ENCODE results near the gene TMEM200A. TPM values are rescaled to one million over a fixed set of nuclear protein-coding genes. Genes with fewer than 3 reads are reported as not detected.

Gene TMEM200A
- total RNA-seq, 1 experiment from 2014 or later: 2.0 TPM

GRCh38 chr6:130482645-130483390 lies 117.0 kb downstream of the TMEM200A start:
- intact Hi-C loops (cut with micrococcal nuclease; ENCODE audit: unreplicated experiment): no loop called here
- POLR2A ChIA-PET (ENCODE audit: low non-redundant PET): no interaction called here
- no peaks in the 10 kb centered on the region for H3K4me1 ChIP-seq (ENCODE audit: insufficient read depth, low read length, poor library complexity, severe bottlenecking)
- no peaks in the 10 kb centered on the region for H3K9me3 ChIP-seq (ENCODE audit: low read depth, low read length, poor library complexity, severe bottlenecking)
- H3K4me3 ChIP-seq (ENCODE audit: low read depth, low read length, poor library complexity, severe bottlenecking): no peak overlapping the region
- H3K27me3 ChIP-seq (replicated peaks; ENCODE audit: insufficient read depth, low read depth, low read length, poor library complexity): no peaks in the 10 kb centered on the region
- H3K27ac ChIP-seq (ENCODE audit: low read depth, low read length, poor library complexity, severe bottlenecking): no peak overlapping the region
- no peaks in the 10 kb centered on the region for H3K36me3 ChIP-seq (ENCODE audit: insufficient read depth, low read length, poor library complexity, severe bottlenecking)
- BruUV-seq (replicated peaks): no TSS peak
- no peak for DNase-seq (ENCODE audit: low spot score)
- CTCF ChIA-PET: no interaction called here
- TF ChIP-seq, protein P1, sequence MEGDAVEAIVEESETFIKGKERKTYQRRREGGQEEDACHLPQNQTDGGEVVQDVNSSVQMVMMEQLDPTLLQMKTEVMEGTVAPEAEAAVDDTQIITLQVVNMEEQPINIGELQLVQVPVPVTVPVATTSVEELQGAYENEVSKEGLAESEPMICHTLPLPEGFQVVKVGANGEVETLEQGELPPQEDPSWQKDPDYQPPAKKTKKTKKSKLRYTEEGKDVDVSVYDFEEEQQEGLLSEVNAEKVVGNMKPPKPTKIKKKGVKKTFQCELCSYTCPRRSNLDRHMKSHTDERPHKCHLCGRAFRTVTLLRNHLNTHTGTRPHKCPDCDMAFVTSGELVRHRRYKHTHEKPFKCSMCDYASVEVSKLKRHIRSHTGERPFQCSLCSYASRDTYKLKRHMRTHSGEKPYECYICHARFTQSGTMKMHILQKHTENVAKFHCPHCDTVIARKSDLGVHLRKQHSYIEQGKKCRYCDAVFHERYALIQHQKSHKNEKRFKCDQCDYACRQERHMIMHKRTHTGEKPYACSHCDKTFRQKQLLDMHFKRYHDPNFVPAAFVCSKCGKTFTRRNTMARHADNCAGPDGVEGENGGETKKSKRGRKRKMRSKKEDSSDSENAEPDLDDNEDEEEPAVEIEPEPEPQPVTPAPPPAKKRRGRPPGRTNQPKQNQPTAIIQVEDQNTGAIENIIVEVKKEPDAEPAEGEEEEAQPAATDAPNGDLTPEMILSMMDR (conservative IDR thresholded peaks at IDR 0.05; ENCODE audit: low read depth, low read length): no peak
- TF ChIP-seq EZH2 (IDR thresholded peaks at IDR 0.05; ENCODE audit: borderline replicate concordance, low read depth, low read length, poor library complexity, severe bottlenecking): no peak

GRCh38 chr6:130485870-130486269 lies 120.1 kb downstream of the TMEM200A start:
- ChIA-PET CTCF (no interaction called here), POLR2A (ENCODE audit: low non-redundant PET) (no interaction called here)
- intact Hi-C loops (cut with micrococcal nuclease; ENCODE audit: unreplicated experiment): no loop called here

GRCh38 chr6:130486417-130486816 lies 120.6 kb downstream of the TMEM200A start:
- intact Hi-C loops (cut with micrococcal nuclease; ENCODE audit: unreplicated experiment): no loop called here
- no peak overlapping the region for H3K27ac ChIP-seq (ENCODE audit: low read depth, low read length, poor library complexity, severe bottlenecking)
- CTCF ChIA-PET: no interaction called here
- H3K27me3 ChIP-seq (replicated peaks; ENCODE audit: insufficient read depth, low read depth, low read length, poor library complexity): no peaks in the 10 kb centered on the region
- no TSS peak for BruUV-seq (replicated peaks)
- H3K4me3 ChIP-seq (ENCODE audit: low read depth, low read length, poor library complexity, severe bottlenecking): no peak overlapping the region
- POLR2A ChIA-PET (ENCODE audit: low non-redundant PET): no interaction called here
- DNase-seq (ENCODE audit: low spot score): no peak
- no peaks in the 10 kb centered on the region for H3K9me3 ChIP-seq (ENCODE audit: low read depth, low read length, poor library complexity, severe bottlenecking)
- no peaks in the 10 kb centered on the region for H3K4me1 ChIP-seq (ENCODE audit: insufficient read depth, low read length, poor library complexity, severe bottlenecking)
- TF ChIP-seq, protein P1 (conservative IDR thresholded peaks at IDR 0.05; ENCODE audit: low read depth, low read length): no peak
- TF ChIP-seq EZH2 (IDR thresholded peaks at IDR 0.05; ENCODE audit: borderline replicate concordance, low read depth, low read length, poor library complexity, severe bottlenecking): no peak
- H3K36me3 ChIP-seq (ENCODE audit: insufficient read depth, low read length, poor library complexity, severe bottlenecking): no peaks in the 10 kb centered on the region

More at GRCh38 chr6:130485870-130486269, 120.1 kb downstream of the TMEM200A start:
- Histone ChIP-seq H3K36me3 (ENCODE audit: insufficient read depth, low read length, poor library complexity, severe bottlenecking) (no peaks in the 10 kb centered on the region), H3K4me1 (ENCODE audit: insufficient read depth, low read length, poor library complexity, severe bottlenecking) (no peaks in the 10 kb centered on the region), H3K27me3 (replicated peaks; ENCODE audit: insufficient read depth, low read depth, low read length, poor library complexity) (no peaks in the 10 kb centered on the region), H3K9me3 (ENCODE audit: low read depth, low read length, poor library complexity, severe bottlenecking) (no peaks in the 10 kb centered on the region), H3K4me3 (ENCODE audit: low read depth, low read length, poor library complexity, severe bottlenecking) (no peak overlapping the region), H3K27ac (ENCODE audit: low read depth, low read length, poor library complexity, severe bottlenecking) (no peak overlapping the region)
- DNase-seq (ENCODE audit: low spot score): no peak
- TF ChIP-seq EZH2 (IDR thresholded peaks at IDR 0.05; ENCODE audit: borderline replicate concordance, low read depth, low read length, poor library complexity, severe bottlenecking): no peak
- TF ChIP-seq, protein P1 (conservative IDR thresholded peaks at IDR 0.05; ENCODE audit: low read depth, low read length): no peak
- no TSS peak for BruUV-seq (replicated peaks)
